OCI-LY7 (cell line): ENCODE data around the gene ACBD6.

Source experiments
- CTCF ChIP-seq: fragments of 200-600 bp; sonication (generic); conservative IDR thresholded peaks from 2 replicates; pipeline ENCODE4 v1.5.1; 2014; ENCODE audit warnings: mild to moderate bottlenecking, antibody characterized with exemption, low read length, moderate library complexity, mixed read lengths
- EZH2phosphoT487 ChIP-seq: fragments of 200-600 bp; sonication (generic); IDR thresholded peaks from 2 replicates; pipeline ENCODE4 v1.6.1; 2018; ENCODE audit warnings: low read depth, borderline replicate concordance, mild to moderate bottlenecking, mixed run types, antibody characterized with exemption, low read length, moderate library complexity, mixed read lengths

- TF ChIP-seq CTCF = no peak
- TF ChIP-seq EZH2phosphoT487 = no peak
Observed at GRCh38 chr1:180360333-180361075, 141.9 kb downstream of the ACBD6 start.
